Keratinocyte (primary cell): ENCODE results near the gene TBX21. TPM values are rescaled to one million over a fixed set of nuclear protein-coding genes. Genes with fewer than 3 reads are reported as not detected.

Experiments used
- DNase-seq: peaks from one replicate; pipeline ENCODE4 v3.0.0-alpha.2; 2011; ENCODE audit warnings: low read depth, missing footprints, low spot score
- FAIRE-seq: peaks from 2 replicates; lab custom pipeline; 2011; peaks lifted over from hg19 to GRCh38; lab: Jason Lieb, UNC
- H2AFZ ChIP-seq: 2 replicates; pipeline ENCODE4 v1.6.0; 2012; ENCODE audit warnings: low read length, control low read depth, inconsistent platforms; ENCODE audit not compliant: control insufficient read depth
- H3K27ac ChIP-seq: 2 replicates; pipeline ENCODE4 v1.5.1; 2011; ENCODE audit warnings: low read length; ENCODE audit not compliant: control insufficient read depth, insufficient read depth
- H3K27me3 ChIP-seq: 3 replicates; pipeline ENCODE4 v1.6.0; 2011; ENCODE audit warnings: low read length; ENCODE audit not compliant: control insufficient read depth, insufficient read depth; ENCODE audit errors: extremely low read depth
- H3K36me3 ChIP-seq, 2 experiments: 2 replicates in 1 of 2; 3 replicates in 1 of 2; pipeline ENCODE4 v1.5.1; 2011; ENCODE audit warnings: low read length in 2 of 2, mild to moderate bottlenecking in 1 of 2; ENCODE audit not compliant: control insufficient read depth in 2 of 2, insufficient read depth in 2 of 2; ENCODE audit errors: extremely low read depth in 1 of 2
- H3K4me1 ChIP-seq: 3 replicates; pipeline ENCODE4 v1.5.1; 2011; ENCODE audit warnings: low read length; ENCODE audit not compliant: control insufficient read depth, insufficient read depth; ENCODE audit errors: extremely low read depth
- H3K4me2 ChIP-seq: 3 replicates; pipeline ENCODE4 v1.6.0; 2011; ENCODE audit warnings: low read depth, low read length; ENCODE audit not compliant: control insufficient read depth, insufficient read depth; ENCODE audit errors: extremely low read depth
- H3K4me3 ChIP-seq, 3 experiments: fragments of 200-600 bp in 1 of 3; sonication (generic) in 1 of 3; 2 replicates in 2 of 3; 3 replicates in 1 of 3; pipeline ENCODE4 v1.5.1; 2011 to 2016; ENCODE audit warnings: low read length in 3 of 3, mild to moderate bottlenecking in 3 of 3, control low read depth in 2 of 3, inconsistent platforms in 1 of 3, low read depth in 1 of 3, mixed read lengths in 1 of 3, mixed run types in 1 of 3, moderate library complexity in 1 of 3; ENCODE audit not compliant: control insufficient read depth in 2 of 3, insufficient read depth in 2 of 3; ENCODE audit errors: extremely low read depth in 1 of 3
- H3K79me2 ChIP-seq: 2 replicates; pipeline ENCODE4 v1.6.0; 2012; ENCODE audit warnings: low read length; ENCODE audit not compliant: control insufficient read depth, insufficient read depth
- H3K9ac ChIP-seq: 3 replicates; pipeline ENCODE4 v1.6.0; 2011; ENCODE audit warnings: low read length; ENCODE audit not compliant: control insufficient read depth, insufficient read depth; ENCODE audit errors: extremely low read depth
- H3K9me1 ChIP-seq: 3 replicates; pipeline ENCODE4 v1.6.0; 2011; ENCODE audit warnings: low read length; ENCODE audit not compliant: control insufficient read depth, insufficient read depth; ENCODE audit errors: extremely low read depth
- H3K9me3 ChIP-seq: 2 replicates; pipeline ENCODE4 v1.5.1; 2012; ENCODE audit warnings: low read depth, low read length; ENCODE audit not compliant: control insufficient read depth
- H4K20me1 ChIP-seq: 3 replicates; pipeline ENCODE4 v1.6.0; 2011; ENCODE audit warnings: low read length; ENCODE audit not compliant: control insufficient read depth, insufficient read depth; ENCODE audit errors: extremely low read depth
- CTCF ChIP-seq, 3 experiments: IDR thresholded peaks in 1 of 3; conservative IDR thresholded peaks in 1 of 3; optimal IDR thresholded peaks in 1 of 3; 2 replicates in 2 of 3; 3 replicates in 1 of 3; pipeline versions ENCODE3 to v1.5.1; 2011; ENCODE audit warnings: low read length in 3 of 3, mild to moderate bottlenecking in 3 of 3, moderate library complexity in 2 of 3, control low read depth in 1 of 3, inconsistent platforms in 1 of 3; ENCODE audit not compliant: insufficient read depth in 2 of 3; ENCODE audit errors: extremely low read depth in 1 of 3
- EZH2 ChIP-seq: IDR thresholded peaks from one replicate; pipeline ENCODE4 v1.6.1; 2012; ENCODE audit warnings: inconsistent platforms, mild to moderate bottlenecking, low read length, moderate library complexity
- dilution Hi-C: fragments of 300-500 bp; cut with MboI; formaldehyde crosslinking; loops from one replicate; pipeline ENCODE4 v1.7.0; 2020; ENCODE audit warnings: low sequenced_read_pairs; ENCODE audit not compliant: extremely low pct_ligation_motif_present
- polyA plus RNA-seq, 5 experiments: library from polyadenylated mRNA; depleted of rRNA in 3 of 5; stranded (reverse) in 3 of 5; stranded (forward) in 1 of 5; unstranded in 1 of 5; fragments of >200 nt; gene quantifications; 1 replicate in 1 of 5; 2 replicates in 3 of 5; 3 replicates in 1 of 5; pipeline versions ENCODE4 v1.2.1 to v1.2.3, GENCODE V29; 2011 to 2012; ENCODE audit warnings: missing spikeins in 2 of 5, low read depth in 1 of 5, low replicate concordance in 1 of 5

The TBX21 gene
- polyA plus RNA-seq, 1 donor (not counting 4 experiments of a cell fraction or from before 2014, with no cell fraction given), result not detected

DNA sequence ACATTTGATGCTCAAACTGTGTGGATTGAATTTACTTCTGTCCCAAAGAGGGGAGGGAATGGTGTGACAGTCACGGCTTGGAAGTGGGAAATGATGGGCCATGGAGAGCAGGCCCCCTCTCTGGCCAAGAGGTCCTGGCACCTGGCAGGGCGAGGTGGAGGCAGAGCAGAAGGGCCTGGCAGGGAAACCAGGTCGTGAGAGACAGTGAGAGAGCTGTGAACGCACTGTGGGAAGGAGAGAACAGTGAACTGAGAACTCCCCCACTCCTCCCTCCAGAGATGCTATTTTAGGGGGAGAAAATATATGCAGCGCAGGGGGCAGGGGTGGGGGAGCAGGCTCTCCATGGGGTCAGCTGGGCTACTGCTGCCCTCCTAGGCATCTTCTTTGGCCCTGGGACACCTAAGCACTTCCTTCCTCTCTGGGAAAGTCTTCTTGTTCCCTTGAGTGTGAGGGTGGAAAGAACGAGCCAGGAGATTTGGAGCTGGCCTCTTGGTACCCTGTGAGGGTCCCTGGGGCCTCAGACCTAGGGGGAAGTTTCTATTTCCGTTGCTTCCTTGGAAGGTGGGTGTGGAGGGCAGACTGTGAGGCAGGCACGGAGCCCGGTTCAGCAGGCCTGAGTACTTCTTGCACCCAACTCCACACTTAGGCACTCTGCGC lies 17.2 kb upstream of the TBX21 start:
- Histone ChIP-seq H3K27ac (no peak overlapping the region), H3K4me2 (no peak overlapping the region), H3K27me3 (peaks cover 78% of the 10 kb centered on the region), H3K79me2 (no peaks in the 10 kb centered on the region), H3K9ac (no peak overlapping the region), H3K4me3 (no peak overlapping the region), H3K9me3 (no peaks in the 10 kb centered on the region), H3K9me1 (no peaks in the 10 kb centered on the region), H3K36me3 (no peaks in the 10 kb centered on the region), H4K20me1 (peaks cover 6% of the 10 kb centered on the region), H3K4me1 (peaks cover 7% of the 10 kb centered on the region), H2AFZ (no peak overlapping the region)
- FAIRE-seq (no peak), DNase-seq (no peak)
- TF ChIP-seq CTCF (optimal IDR thresholded peaks at IDR 0.05 in 1 of 3, IDR thresholded peaks at IDR 0.05 in 1 of 3, conservative IDR thresholded peaks at IDR 0.05 in 1 of 3; ENCODE audit: extremely low read depth in 1 of 3, insufficient read depth in 2 of 3, low read length in 3 of 3) (no peak), EZH2 (no peak)
- dilution Hi-C loops, result no loop called here

DNA sequence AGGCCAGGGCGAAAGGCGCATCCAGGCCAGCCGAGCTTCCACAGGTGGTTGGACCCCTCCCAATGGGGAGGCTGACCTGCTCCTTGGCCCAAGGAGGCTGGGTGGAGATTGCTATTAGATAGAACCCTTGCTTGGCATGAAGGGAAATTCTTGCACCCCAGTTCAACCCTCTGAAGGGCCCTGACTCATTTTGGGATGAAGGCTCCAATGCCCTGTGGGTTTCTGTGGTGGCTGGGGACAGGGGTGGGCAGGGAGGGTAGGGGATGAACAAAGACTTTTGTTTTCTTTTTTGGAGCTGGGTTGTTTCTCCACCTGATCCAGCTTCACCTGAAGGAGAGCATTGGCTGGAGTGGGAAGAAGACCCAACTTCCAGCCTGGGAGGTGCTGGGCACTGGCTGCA lies 16.7 kb upstream of the TBX21 start:
- Histone ChIP-seq H3K4me2 (no peak overlapping the region), H3K9me3 (no peaks in the 10 kb centered on the region), H2AFZ (no peak overlapping the region), H3K36me3 (no peaks in the 10 kb centered on the region), H3K9ac (no peak overlapping the region), H3K4me3 (no peak overlapping the region), H3K4me1 (peaks cover 7% of the 10 kb centered on the region), H3K9me1 (no peaks in the 10 kb centered on the region), H3K27me3 (peaks cover 84% of the 10 kb centered on the region), H3K79me2 (no peaks in the 10 kb centered on the region), H3K27ac (no peak overlapping the region), H4K20me1 (peaks cover 6% of the 10 kb centered on the region)
- TF ChIP-seq EZH2 (no peak), CTCF (optimal IDR thresholded peaks at IDR 0.05 in 1 of 3, IDR thresholded peaks at IDR 0.05 in 1 of 3, conservative IDR thresholded peaks at IDR 0.05 in 1 of 3; ENCODE audit: extremely low read depth in 1 of 3, insufficient read depth in 2 of 3, low read length in 3 of 3) (no peak)
- dilution Hi-C loops, result no loop called here
- no peak for DNase-seq
- no peak for FAIRE-seq
